CD4-positive, alpha-beta T cell treated with Interleukin-10 for 1 hour (primary cell): ENCODE results near the gene CHST1.

ENCODE experiments used
- DNase-seq: peaks from one replicate; pipeline ENCODE4 v3.0.0-alpha.2; 2020

CHST1 gene

GRCh38 chr11:45659031-45659817 is 6.2 kb downstream of the CHST1 start:
- DNase-seq = no peak

- DNase-seq = no peak
Observed at GRCh38 chr11:45658292-45658991, 7.0 kb downstream of the CHST1 start.

GRCh38 chr11:45657496-45658260 is 7.7 kb downstream of the CHST1 start:
- no peak for DNase-seq

- DNase-seq = no peak
Observed at GRCh38 chr11:45655831-45656230, 9.6 kb downstream of the CHST1 start.

- peak; percentile 44 for DNase-seq
Observed at GRCh38 chr11:45655347-45655756, 10.1 kb downstream of the CHST1 start.

- DNase-seq = no peak
Observed at GRCh38 chr11:45655012-45655283, 10.5 kb downstream of the CHST1 start.

GRCh38 chr11:45654231-45655011 is 11.0 kb downstream of the CHST1 start:
- no peak for DNase-seq

- no peak for DNase-seq
Observed at GRCh38 chr11:45653277-45653676, 12.1 kb downstream of the CHST1 start.

GRCh38 chr11:45652781-45653180 is 12.6 kb downstream of the CHST1 start:
- no peak for DNase-seq

GRCh38 chr11:45651841-45652749 is 13.3 kb downstream of the CHST1 start:
- no peak for DNase-seq

- no peak for DNase-seq
Observed at GRCh38 chr11:45651156-45651555, 14.3 kb downstream of the CHST1 start.

GRCh38 chr11:45650166-45651095 is 15.0 kb downstream of the CHST1 start:
- no peak for DNase-seq

- DNase-seq = no peak
Observed at GRCh38 chr11:45649544-45650165, 15.8 kb downstream of the CHST1 start.

- no peak for DNase-seq
Observed at GRCh38 chr11:45648931-45649330, 16.5 kb downstream of the CHST1 start.

GRCh38 chr11:45647786-45648185 is 17.6 kb downstream of the CHST1 start:
- DNase-seq = no peak

GRCh38 chr11:45647329-45647728 is 18.1 kb downstream of the CHST1 start:
- DNase-seq = no peak

- DNase-seq = peak; percentile 48
Observed at GRCh38 chr11:45646275-45646927, 19.0 kb downstream of the CHST1 start.

- no peak for DNase-seq
Observed at GRCh38 chr11:45644981-45645889, 20.2 kb downstream of the CHST1 start.
